H7 (cell line): Measurements from ENCODE around the gene PLPPR1. TPM values are rescaled to one million over a fixed set of nuclear protein-coding genes. Genes with fewer than 3 reads are reported as not detected.

Experiments
- DNase-seq: peaks from one replicate; pipeline ENCODE4 v3.0.0; 2012
- H3K27me3 ChIP-seq: 2 replicates; pipeline ENCODE4 v1.6.0; 2011; ENCODE audit warnings: mild to moderate bottlenecking, low read length; ENCODE audit not compliant: control insufficient read depth, insufficient read depth
- H3K36me3 ChIP-seq: replicated peaks from 2 replicates; pipeline ENCODE4 v1.5.1; 2011; ENCODE audit warnings: low read length; ENCODE audit not compliant: control insufficient read depth, insufficient read depth
- H3K4me3 ChIP-seq: 2 replicates; pipeline ENCODE4 v1.5.1; 2011; ENCODE audit warnings: low read depth, mild to moderate bottlenecking, control low read depth, low read length, moderate library complexity; ENCODE audit not compliant: insufficient read depth
- total RNA-seq: library from RNA; depleted of rRNA; stranded (reverse); fragments of >200 nt; shearing (Covaris generic); gene quantifications from 2 replicates; pipeline ENCODE4 v1.2.3, GENCODE V29; 2014

The PLPPR1 gene
- total RNA-seq, 1 experiment from 2014 or later = 2.8 TPM

DNA sequence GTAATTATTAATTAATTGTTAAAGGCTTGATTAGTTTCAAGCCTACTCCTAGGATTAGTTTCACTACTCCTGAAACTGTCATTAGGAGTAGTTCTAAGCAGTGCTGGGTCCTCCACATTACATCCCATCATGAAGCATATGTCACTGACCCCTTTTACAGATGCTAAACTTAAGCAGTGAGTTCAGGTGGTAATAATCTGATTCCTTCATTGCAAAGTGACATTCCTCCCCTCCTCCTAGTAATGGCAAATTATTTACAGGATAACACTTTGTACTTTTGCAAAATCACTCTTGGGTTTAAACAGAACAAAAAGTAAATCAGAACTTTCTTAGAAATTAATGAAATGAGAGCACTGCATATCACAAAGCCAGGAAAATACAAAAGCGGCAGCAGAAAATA is 303.8 kb downstream of the PLPPR1 start:
- H3K36me3 ChIP-seq = no peaks in the 10 kb centered on the region
- H3K4me3 ChIP-seq = no peak overlapping the region
- H3K27me3 ChIP-seq = no peaks in the 10 kb centered on the region
- no peak for DNase-seq

DNA sequence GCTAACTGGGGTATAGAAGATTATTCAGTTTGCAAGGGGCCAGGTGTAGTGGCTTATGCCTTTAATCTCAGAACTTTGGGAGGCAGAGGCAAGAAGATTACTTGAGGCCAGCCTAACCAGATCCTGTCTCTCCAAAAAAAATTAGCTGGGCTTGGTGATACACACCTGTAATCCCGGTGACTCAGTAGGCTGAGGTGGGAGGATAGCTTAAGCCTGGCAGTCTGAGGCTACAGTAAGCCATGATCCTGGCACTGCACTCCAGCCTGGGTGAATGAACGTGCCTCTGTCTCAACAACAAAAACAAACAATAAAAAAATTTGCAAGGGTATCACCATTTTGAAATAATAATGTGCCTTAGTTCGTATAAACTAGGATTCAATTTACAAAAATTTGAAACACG is 305.0 kb downstream of the PLPPR1 start:
- no peak for DNase-seq
- no peaks in the 10 kb centered on the region for H3K36me3 ChIP-seq
- H3K4me3 ChIP-seq = no peak overlapping the region
- no peaks in the 10 kb centered on the region for H3K27me3 ChIP-seq

GRCh38 chr9:101333926-101334702 is 305.6 kb downstream of the PLPPR1 start:
- no peaks in the 10 kb centered on the region for H3K27me3 ChIP-seq
- no peaks in the 10 kb centered on the region for H3K36me3 ChIP-seq
- peak; percentile 16 for DNase-seq
- H3K4me3 ChIP-seq = no peak overlapping the region

- H3K27me3 ChIP-seq = no peaks in the 10 kb centered on the region
- no peak overlapping the region for H3K4me3 ChIP-seq
- DNase-seq = no peak
- no peaks in the 10 kb centered on the region for H3K36me3 ChIP-seq
Observed at GRCh38 chr9:101336091-101336490, 307.6 kb downstream of the PLPPR1 start.

- Histone ChIP-seq H3K4me3 (no peak overlapping the region), H3K27me3 (no peaks in the 10 kb centered on the region; the same call in 1 of the 2 replicates), H3K36me3 (no peaks in the 10 kb centered on the region)
- no peak for DNase-seq
Observed at GRCh38 chr9:101337237-101337636, 308.7 kb downstream of the PLPPR1 start.

DNA sequence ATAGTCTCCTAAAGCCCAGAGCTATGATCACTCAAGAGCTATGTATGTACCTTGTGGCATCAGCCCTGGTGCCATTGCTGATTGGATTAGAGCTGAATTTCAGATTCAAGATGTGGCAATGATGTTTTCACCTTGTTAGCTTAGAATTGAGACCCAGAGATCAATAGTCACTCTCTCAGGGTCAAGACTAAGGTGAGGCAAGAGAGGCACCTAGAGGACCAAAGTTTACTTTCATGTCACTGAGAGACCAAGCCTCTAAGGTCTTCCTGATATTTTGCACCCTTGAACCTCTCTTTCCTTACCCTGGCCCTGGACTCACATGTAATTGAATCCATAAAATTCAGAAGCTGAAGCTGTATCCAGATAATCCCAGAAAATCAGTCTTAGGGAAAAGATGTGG is 313.4 kb downstream of the PLPPR1 start:
- no peak for DNase-seq
- H3K4me3 ChIP-seq = no peak overlapping the region
- no peaks in the 10 kb centered on the region for H3K36me3 ChIP-seq
- no peaks in the 10 kb centered on the region; the same call in 1 of the 2 replicates for H3K27me3 ChIP-seq

DNA sequence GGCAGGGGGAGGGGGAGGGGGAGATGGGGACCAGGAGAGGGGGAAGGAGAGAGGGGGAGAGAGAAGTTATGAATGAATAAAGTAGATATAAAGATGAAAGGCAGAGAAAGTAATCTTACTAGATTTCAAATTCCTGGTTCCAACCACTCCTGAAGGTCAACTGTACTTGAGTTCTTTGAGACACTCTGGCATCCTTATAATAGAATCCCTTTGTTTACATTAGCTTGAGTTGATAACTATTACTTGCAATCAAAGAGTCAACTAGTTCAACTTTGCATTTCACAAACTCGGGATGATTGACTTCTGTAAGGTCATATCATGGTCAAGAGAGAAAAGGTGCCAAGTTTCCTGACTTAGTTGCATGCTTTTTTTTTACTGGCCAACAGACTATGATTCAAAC is 314.1 kb downstream of the PLPPR1 start:
- Histone ChIP-seq H3K27me3 (no peaks in the 10 kb centered on the region; the same call in 1 of the 2 replicates), H3K36me3 (no peaks in the 10 kb centered on the region), H3K4me3 (no peak overlapping the region)
- DNase-seq = no peak

GRCh38 chr9:101350285-101350684 is 321.8 kb downstream of the PLPPR1 start:
- no peaks in the 10 kb centered on the region for H3K27me3 ChIP-seq
- no peak overlapping the region for H3K4me3 ChIP-seq
- DNase-seq = no peak
- H3K36me3 ChIP-seq = no peaks in the 10 kb centered on the region

- H3K4me3 ChIP-seq = no peak overlapping the region
- no peaks in the 10 kb centered on the region for H3K27me3 ChIP-seq
- no peak for DNase-seq
- no peaks in the 10 kb centered on the region for H3K36me3 ChIP-seq
Observed at GRCh38 chr9:101352892-101353463, 324.5 kb downstream of the PLPPR1 start.

DNA sequence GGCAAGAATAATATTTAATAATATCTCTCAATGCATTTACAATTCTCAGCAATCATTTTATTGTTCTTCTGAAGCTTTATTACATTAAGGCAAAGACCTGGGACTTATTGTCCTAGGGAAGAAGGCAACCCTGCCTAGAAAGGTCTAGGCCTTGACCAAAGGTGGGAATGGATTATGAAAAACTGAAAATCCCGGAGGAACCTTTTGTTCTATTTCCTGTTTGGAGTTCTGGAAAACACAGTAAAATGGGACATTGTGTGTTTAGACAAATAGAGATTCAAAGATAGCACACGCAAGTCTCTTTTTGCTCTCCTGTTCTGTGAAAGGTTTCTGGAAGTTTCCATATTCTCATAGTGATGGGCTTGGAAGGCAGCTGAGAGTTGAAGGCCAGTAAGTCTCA is 325.2 kb downstream of the PLPPR1 start:
- DNase-seq = no peak
- H3K27me3 ChIP-seq = no peaks in the 10 kb centered on the region
- H3K36me3 ChIP-seq = no peaks in the 10 kb centered on the region
- H3K4me3 ChIP-seq = no peak overlapping the region

- H3K27me3 ChIP-seq = no peaks in the 10 kb centered on the region
- no peaks in the 10 kb centered on the region for H3K36me3 ChIP-seq
- no peak for DNase-seq
- H3K4me3 ChIP-seq = no peak overlapping the region
Observed at GRCh38 chr9:101354143-101354764, 325.7 kb downstream of the PLPPR1 start.

GRCh38 chr9:101354765-101355708 is 326.5 kb downstream of the PLPPR1 start:
- H3K27me3 ChIP-seq = no peaks in the 10 kb centered on the region
- H3K36me3 ChIP-seq = no peaks in the 10 kb centered on the region
- no peak overlapping the region for H3K4me3 ChIP-seq
- DNase-seq = no peak

DNA sequence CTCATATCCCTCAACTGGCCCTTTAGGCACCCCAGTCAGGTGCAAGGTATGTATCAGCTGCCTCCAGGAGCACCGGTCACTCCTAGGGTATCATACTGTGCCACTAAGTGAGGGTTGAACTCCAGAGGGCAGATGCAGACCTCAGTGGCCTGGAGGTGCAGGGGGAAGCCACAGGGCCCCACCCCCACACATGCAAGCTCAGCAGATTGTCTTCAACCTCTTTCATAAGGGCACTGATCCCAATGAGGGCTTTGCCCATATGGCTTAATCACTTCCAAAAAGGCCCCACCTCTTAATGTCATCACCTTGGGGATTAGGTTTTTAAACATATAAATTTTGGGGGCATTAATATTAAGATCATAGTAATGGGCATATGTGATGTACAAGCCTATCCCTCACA is 328.1 kb downstream of the PLPPR1 start:
- H3K27me3 ChIP-seq = no peaks in the 10 kb centered on the region
- H3K4me3 ChIP-seq = no peak overlapping the region
- DNase-seq = no peak
- no peaks in the 10 kb centered on the region for H3K36me3 ChIP-seq

- no peak for DNase-seq
- H3K36me3 ChIP-seq = no peaks in the 10 kb centered on the region
- no peaks in the 10 kb centered on the region for H3K27me3 ChIP-seq
- H3K4me3 ChIP-seq = no peak overlapping the region
Observed at GRCh38 chr9:101359679-101360078, 331.2 kb downstream of the PLPPR1 start.
